ENCODE data around the gene KIF25.

Gene KIF25

DNA sequence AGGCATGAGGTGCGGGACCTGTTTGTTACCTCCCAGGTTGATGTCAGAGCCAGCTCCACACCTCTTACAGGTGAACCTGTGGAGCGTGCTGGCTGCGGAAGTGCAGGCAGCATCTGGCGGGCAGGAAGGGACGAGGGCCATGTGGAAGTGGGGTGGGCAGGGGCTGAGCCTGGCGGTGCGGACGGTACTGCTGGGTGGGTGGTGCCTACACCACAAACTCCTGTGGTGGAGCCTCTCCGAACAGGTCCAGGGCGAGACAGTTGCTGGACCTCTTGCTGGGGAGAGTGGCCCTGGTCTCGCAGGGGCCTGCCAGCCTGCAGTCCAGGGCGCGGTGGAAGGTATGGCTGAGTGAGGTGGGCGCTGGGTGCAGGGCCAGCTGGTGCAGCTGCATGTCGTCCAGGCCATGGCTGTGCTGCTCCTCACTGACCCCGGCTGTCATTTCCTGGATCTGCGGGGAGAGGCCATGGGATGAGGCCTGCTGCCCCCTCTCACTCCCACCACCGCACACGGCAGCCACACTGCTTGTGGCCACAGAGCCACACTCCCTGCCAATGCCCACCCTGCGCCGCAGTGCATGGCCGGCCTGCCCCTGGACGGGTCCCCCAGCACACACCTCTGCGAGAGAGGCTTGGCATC lies 59.5 kb downstream of the KIF25 start:
- no peak for ATAC-seq

DNA sequence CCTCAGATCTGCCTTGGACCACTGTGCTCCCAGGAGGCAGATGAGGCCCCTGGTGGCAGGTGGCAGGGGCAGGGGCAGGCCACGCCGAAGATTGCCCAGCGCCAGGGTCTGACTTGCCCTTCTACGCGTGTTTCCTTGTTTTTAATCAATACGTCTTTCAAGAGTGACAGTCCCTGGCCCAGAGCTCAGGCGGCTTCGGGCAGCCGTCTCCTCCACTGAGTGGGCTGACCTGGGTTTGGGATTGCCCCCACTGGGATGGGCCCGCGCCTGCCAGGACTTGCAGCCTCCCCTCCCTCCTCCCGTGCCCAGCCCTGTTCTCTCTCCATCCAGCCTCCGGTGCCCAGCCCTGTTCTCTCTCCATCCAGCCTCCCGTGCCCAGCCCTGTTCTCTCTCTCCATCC lies 60.4 kb downstream of the KIF25 start:
- no peak for ATAC-seq
- TF ChIP-seq CSDC2 (CRISPR knock-in tag; IDR thresholded peaks at IDR 0.05) (no peak), BACH2 (CRISPR knock-in tag; IDR thresholded peaks at IDR 0.05; ENCODE audit: borderline replicate concordance) (no peak), TCF4 (CRISPR knock-in tag; IDR thresholded peaks at IDR 0.05; ENCODE audit: borderline replicate concordance) (no peak), ISL1 (CRISPR knock-in tag; IDR thresholded peaks at IDR 0.05) (no peak), TOX (CRISPR knock-in tag; IDR thresholded peaks at IDR 0.05; ENCODE audit: borderline replicate concordance) (no peak)
- TF ChIP-seq, protein P1, sequence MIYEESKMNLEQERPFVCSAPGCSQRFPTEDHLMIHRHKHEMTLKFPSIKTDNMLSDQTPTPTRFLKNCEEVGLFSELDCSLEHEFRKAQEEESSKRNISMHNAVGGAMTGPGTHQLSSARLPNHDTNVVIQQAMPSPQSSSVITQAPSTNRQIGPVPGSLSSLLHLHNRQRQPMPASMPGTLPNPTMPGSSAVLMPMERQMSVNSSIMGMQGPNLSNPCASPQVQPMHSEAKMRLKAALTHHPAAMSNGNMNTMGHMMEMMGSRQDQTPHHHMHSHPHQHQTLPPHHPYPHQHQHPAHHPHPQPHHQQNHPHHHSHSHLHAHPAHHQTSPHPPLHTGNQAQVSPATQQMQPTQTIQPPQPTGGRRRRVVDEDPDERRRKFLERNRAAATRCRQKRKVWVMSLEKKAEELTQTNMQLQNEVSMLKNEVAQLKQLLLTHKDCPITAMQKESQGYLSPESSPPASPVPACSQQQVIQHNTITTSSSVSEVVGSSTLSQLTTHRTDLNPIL (CRISPR knock-in tag; IDR thresholded peaks at IDR 0.05; ENCODE audit: low read depth): no peak
- TF ChIP-seq, protein P2, sequence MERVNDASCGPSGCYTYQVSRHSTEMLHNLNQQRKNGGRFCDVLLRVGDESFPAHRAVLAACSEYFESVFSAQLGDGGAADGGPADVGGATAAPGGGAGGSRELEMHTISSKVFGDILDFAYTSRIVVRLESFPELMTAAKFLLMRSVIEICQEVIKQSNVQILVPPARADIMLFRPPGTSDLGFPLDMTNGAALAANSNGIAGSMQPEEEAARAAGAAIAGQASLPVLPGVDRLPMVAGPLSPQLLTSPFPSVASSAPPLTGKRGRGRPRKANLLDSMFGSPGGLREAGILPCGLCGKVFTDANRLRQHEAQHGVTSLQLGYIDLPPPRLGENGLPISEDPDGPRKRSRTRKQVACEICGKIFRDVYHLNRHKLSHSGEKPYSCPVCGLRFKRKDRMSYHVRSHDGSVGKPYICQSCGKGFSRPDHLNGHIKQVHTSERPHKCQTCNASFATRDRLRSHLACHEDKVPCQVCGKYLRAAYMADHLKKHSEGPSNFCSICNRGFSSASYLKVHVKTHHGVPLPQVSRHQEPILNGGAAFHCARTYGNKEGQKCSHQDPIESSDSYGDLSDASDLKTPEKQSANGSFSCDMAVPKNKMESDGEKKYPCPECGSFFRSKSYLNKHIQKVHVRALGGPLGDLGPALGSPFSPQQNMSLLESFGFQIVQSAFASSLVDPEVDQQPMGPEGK (CRISPR knock-in tag; IDR thresholded peaks at IDR 0.05; ENCODE audit: borderline replicate concordance): no peak

More for the DNA sequence above, 59.5 kb downstream of the KIF25 start:
- TF ChIP-seq ESRRG (CRISPR knock-in tag; IDR thresholded peaks at IDR 0.05): no peak
- TF ChIP-seq RARB (CRISPR knock-in tag; IDR thresholded peaks at IDR 0.05): no peak
- no peak for TF ChIP-seq GLIS3 (CRISPR knock-in tag; IDR thresholded peaks at IDR 0.05)
- no peak for TF ChIP-seq PPARA (CRISPR knock-in tag; IDR thresholded peaks at IDR 0.05; ENCODE audit: borderline replicate concordance)
- TF ChIP-seq, protein P3, sequence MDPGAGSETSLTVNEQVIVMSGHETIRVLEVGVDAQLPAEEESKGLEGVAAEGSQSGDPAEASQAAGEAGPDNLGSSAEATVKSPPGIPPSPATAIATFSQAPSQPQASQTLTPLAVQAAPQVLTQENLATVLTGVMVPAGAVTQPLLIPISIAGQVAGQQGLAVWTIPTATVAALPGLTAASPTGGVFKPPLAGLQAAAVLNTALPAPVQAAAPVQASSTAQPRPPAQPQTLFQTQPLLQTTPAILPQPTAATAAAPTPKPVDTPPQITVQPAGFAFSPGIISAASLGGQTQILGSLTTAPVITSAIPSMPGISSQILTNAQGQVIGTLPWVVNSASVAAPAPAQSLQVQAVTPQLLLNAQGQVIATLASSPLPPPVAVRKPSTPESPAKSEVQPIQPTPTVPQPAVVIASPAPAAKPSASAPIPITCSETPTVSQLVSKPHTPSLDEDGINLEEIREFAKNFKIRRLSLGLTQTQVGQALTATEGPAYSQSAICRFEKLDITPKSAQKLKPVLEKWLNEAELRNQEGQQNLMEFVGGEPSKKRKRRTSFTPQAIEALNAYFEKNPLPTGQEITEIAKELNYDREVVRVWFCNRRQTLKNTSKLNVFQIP (CRISPR knock-in tag; IDR thresholded peaks at IDR 0.05; ENCODE audit: borderline replicate concordance, low read depth): no peak
- no peak for TF ChIP-seq ZNF565 (CRISPR knock-in tag; conservative IDR thresholded peaks at IDR 0.05; ENCODE audit: low read depth)
- TF ChIP-seq, protein P1 (CRISPR knock-in tag; IDR thresholded peaks at IDR 0.05; ENCODE audit: low read depth): no peak
- TF ChIP-seq OSR1 (CRISPR knock-in tag; IDR thresholded peaks at IDR 0.05): no peak
- no peak for TF ChIP-seq ZC3H10 (CRISPR knock-in tag; IDR thresholded peaks at IDR 0.05)
- TF ChIP-seq ZFP3 (CRISPR knock-in tag; IDR thresholded peaks at IDR 0.05): no peak
- TF ChIP-seq TOX (CRISPR knock-in tag; IDR thresholded peaks at IDR 0.05; ENCODE audit: borderline replicate concordance): no peak
- TF ChIP-seq, protein P4, sequence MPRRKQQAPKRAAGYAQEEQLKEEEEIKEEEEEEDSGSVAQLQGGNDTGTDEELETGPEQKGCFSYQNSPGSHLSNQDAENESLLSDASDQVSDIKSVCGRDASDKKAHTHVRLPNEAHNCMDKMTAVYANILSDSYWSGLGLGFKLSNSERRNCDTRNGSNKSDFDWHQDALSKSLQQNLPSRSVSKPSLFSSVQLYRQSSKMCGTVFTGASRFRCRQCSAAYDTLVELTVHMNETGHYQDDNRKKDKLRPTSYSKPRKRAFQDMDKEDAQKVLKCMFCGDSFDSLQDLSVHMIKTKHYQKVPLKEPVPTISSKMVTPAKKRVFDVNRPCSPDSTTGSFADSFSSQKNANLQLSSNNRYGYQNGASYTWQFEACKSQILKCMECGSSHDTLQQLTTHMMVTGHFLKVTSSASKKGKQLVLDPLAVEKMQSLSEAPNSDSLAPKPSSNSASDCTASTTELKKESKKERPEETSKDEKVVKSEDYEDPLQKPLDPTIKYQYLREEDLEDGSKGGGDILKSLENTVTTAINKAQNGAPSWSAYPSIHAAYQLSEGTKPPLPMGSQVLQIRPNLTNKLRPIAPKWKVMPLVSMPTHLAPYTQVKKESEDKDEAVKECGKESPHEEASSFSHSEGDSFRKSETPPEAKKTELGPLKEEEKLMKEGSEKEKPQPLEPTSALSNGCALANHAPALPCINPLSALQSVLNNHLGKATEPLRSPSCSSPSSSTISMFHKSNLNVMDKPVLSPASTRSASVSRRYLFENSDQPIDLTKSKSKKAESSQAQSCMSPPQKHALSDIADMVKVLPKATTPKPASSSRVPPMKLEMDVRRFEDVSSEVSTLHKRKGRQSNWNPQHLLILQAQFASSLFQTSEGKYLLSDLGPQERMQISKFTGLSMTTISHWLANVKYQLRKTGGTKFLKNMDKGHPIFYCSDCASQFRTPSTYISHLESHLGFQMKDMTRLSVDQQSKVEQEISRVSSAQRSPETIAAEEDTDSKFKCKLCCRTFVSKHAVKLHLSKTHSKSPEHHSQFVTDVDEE (CRISPR knock-in tag; IDR thresholded peaks at IDR 0.05): no peak
- TF ChIP-seq ARNTL (CRISPR knock-in tag; IDR thresholded peaks at IDR 0.05; ENCODE audit: borderline replicate concordance, low read depth): no peak

DNA sequence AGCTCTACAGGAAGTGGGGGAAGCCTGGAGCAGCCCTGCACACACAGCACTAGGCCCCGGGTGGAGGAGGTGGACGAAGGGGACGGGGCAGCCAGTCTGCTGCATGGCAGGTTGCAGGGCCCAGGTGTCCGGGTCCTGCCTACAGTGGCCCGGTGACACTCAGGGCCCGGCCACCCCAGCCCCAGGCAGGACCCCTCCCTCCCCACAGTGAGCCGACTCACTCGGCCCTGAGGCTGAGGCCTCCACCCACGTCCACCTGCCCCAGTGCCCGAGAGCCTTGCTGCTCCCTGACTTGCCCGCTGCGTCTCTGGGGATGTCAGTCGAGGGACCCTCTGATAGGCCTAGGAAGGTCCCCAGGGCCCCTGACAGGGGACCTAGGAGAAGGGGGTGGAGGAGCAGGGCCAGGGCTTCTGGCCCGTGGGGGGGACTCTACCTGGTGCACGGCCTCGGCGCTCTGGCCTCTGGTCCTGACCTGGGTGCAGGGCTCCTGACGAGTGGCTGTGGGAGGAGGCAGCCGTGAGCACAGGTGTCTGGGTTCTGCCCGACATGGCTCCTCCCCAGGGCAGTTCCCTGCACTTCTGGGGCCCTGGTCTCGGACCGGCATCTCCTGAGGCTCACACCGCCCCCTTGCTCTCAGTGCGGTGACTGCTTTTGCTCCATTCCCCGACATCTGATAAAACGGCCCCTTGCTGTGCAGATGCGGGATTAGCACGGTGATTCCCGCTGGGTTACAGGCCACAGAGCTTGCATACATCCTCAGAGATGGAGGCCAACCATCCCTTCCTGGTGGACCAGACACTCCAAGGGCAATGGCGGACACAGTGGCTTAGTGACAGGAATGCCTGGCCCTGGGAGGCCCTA lies 61.5 kb downstream of the KIF25 start:
- ATAC-seq: no peak
- TF ChIP-seq, protein P3 (CRISPR knock-in tag; IDR thresholded peaks at IDR 0.05; ENCODE audit: borderline replicate concordance, low read depth): no peak
- TF ChIP-seq SNAI2 (CRISPR knock-in tag; IDR thresholded peaks at IDR 0.05) (no peak), GLIS3 (CRISPR knock-in tag; IDR thresholded peaks at IDR 0.05) (no peak), BACH2 (CRISPR knock-in tag; IDR thresholded peaks at IDR 0.05; ENCODE audit: borderline replicate concordance) (no peak), TOX (CRISPR knock-in tag; IDR thresholded peaks at IDR 0.05; ENCODE audit: borderline replicate concordance) (no peak), ESRRG (CRISPR knock-in tag; IDR thresholded peaks at IDR 0.05) (no peak), TCF4 (CRISPR knock-in tag; IDR thresholded peaks at IDR 0.05; ENCODE audit: borderline replicate concordance) (no peak), ARNTL (CRISPR knock-in tag; IDR thresholded peaks at IDR 0.05; ENCODE audit: borderline replicate concordance, low read depth) (no peak)
- TF ChIP-seq, protein P4 (CRISPR knock-in tag; IDR thresholded peaks at IDR 0.05): no peak
- TF ChIP-seq, protein P1 (CRISPR knock-in tag; IDR thresholded peaks at IDR 0.05; ENCODE audit: low read depth): no peak
